WTC11 (cell line): Measurements from ENCODE around the gene PACS1. TPM values are rescaled to one million over a fixed set of nuclear protein-coding genes. Genes with fewer than 3 reads are reported as not detected.

Experiments
- ATAC-seq: fragments of 200-7000 bp; cut with Tn5 transposase; 2 replicates; pipeline ENCODE4 v1.10.0; 2021; ENCODE audit warnings: mild to moderate bottlenecking, moderate library complexity
- CTCF ChIA-PET: fragments of 300-600 bp; sonication (Branson Sonifier 250); formaldehyde crosslinking; loops from one replicate; lab custom pipeline; 2021; ENCODE audit warnings: antibody characterized with exemption; lab: Charles Lee
- POLR2A ChIA-PET: fragments of 350-600 bp; sonication (Branson Sonifier 250); formaldehyde crosslinking; loops from one replicate; lab custom pipeline; 2021; ENCODE audit warnings: antibody characterized with exemption; lab: Charles Lee
- DNase-seq: peaks from one replicate; pipeline ENCODE4 v3.0.0; 2021; ENCODE audit warnings: low spot score
- H3K27ac Mint-ChIP-seq: 2 replicates; pipeline ENCODE4 v1.8.0; 2021; ENCODE audit warnings: mixed read lengths
- H3K27me3 Mint-ChIP-seq: 2 replicates; pipeline ENCODE4 v1.8.0; 2021; ENCODE audit warnings: low read depth, mild to moderate bottlenecking, moderate library complexity, mixed read lengths
- H3K36me3 Mint-ChIP-seq: 2 replicates; pipeline ENCODE4 v1.8.0; 2021; ENCODE audit warnings: mixed read lengths
- H3K4me1 Mint-ChIP-seq: 2 replicates; pipeline ENCODE4 v1.8.0; 2022; ENCODE audit warnings: mixed read lengths
- H3K4me3 Mint-ChIP-seq: 2 replicates; pipeline ENCODE4 v1.8.0; 2021; ENCODE audit warnings: mild to moderate bottlenecking, moderate library complexity, mixed read lengths
- H3K9me3 Mint-ChIP-seq: 2 replicates; pipeline ENCODE4 v1.8.0; 2021; ENCODE audit warnings: mixed read lengths
- FOXJ3 ChIP-seq: sonication (generic); formaldehyde crosslinking; IDR thresholded peaks from 2 replicates; pipeline ENCODE4 v1.9.0; 2021; ENCODE audit warnings: missing genetic modification reagents, mild to moderate bottlenecking, borderline replicate concordance
- GABPB1 ChIP-seq: sonication (generic); formaldehyde crosslinking; IDR thresholded peaks from 2 replicates; pipeline ENCODE4 v1.8.1; 2023; ENCODE audit warnings: mild to moderate bottlenecking, missing genetic modification reagents
- IRF1 ChIP-seq: sonication (generic); formaldehyde crosslinking; IDR thresholded peaks from 2 replicates; pipeline ENCODE4 v1.8.0; 2023; ENCODE audit warnings: missing genetic modification reagents
- JUN ChIP-seq: sonication (generic); formaldehyde crosslinking; IDR thresholded peaks from 2 replicates; pipeline ENCODE4 v1.8.0; 2023; ENCODE audit warnings: mild to moderate bottlenecking, missing genetic modification reagents
- NFATC4 ChIP-seq: fragments of 250-450 bp; sonication (Bioruptor Pico); IDR thresholded peaks from 2 replicates; pipeline ENCODE4 v1.9.0; 2021; ENCODE audit warnings: mild to moderate bottlenecking
- NR3C1 ChIP-seq: sonication (generic); formaldehyde crosslinking; conservative IDR thresholded peaks from 2 replicates; pipeline ENCODE4 v1.8.1; 2023; ENCODE audit warnings: low read depth, mild to moderate bottlenecking, missing genetic modification reagents
- OVOL2 ChIP-seq: fragments of 250-450 bp; sonication (Bioruptor Pico); IDR thresholded peaks from 2 replicates; pipeline ENCODE4 v1.9.0; 2021; ENCODE audit warnings: mild to moderate bottlenecking, borderline replicate concordance
- PRRX2 ChIP-seq: fragments of 250-450 bp; sonication (Bioruptor Pico); IDR thresholded peaks from 2 replicates; pipeline ENCODE4 v1.8.0; 2021; ENCODE audit warnings: mild to moderate bottlenecking
- TCF7 ChIP-seq: sonication (generic); formaldehyde crosslinking; IDR thresholded peaks from 2 replicates; pipeline ENCODE4 v1.8.0; 2022; ENCODE audit warnings: mild to moderate bottlenecking, low read depth, missing genetic modification reagents, moderate library complexity
- ZNF425 ChIP-seq: fragments of 250-450 bp; sonication (Bioruptor Pico); conservative IDR thresholded peaks from 2 replicates; pipeline ENCODE4 v1.9.0; 2021; ENCODE audit warnings: mild to moderate bottlenecking
- total RNA-seq: library from RNA; stranded (reverse); gene quantifications from 3 replicates; pipeline ENCODE4 v1.2.3, GENCODE V29; 2021
- TF ChIP-seq, protein P1 (sequence below): sonication (generic); formaldehyde crosslinking; IDR thresholded peaks from 2 replicates; pipeline ENCODE4 v1.8.0; 2023; ENCODE audit warnings: mild to moderate bottlenecking, missing genetic modification reagents
- TF ChIP-seq, protein P2 (sequence below): sonication (generic); formaldehyde crosslinking; IDR thresholded peaks from 2 replicates; pipeline ENCODE4 v1.8.1; 2023; ENCODE audit warnings: mild to moderate bottlenecking, missing genetic modification reagents
- TF ChIP-seq, protein P3 (sequence below): sonication (generic); formaldehyde crosslinking; IDR thresholded peaks from 2 replicates; pipeline ENCODE4 v1.8.0; 2023; ENCODE audit warnings: missing genetic modification reagents, mild to moderate bottlenecking, borderline replicate concordance
- TF ChIP-seq, protein P4 (sequence below): fragments of 250-450 bp; sonication (Bioruptor Pico); IDR thresholded peaks from 2 replicates; pipeline ENCODE4 v1.9.0; 2021; ENCODE audit warnings: mild to moderate bottlenecking

Gene PACS1
- total RNA-seq, 1 experiment from 2014 or later = 34.8 TPM

GRCh38 chr11:66119348-66120133 lies 49.5 kb downstream of the PACS1 start:
- no peaks in the 10 kb centered on the region for H3K27me3 Mint-ChIP-seq
- DNase-seq = no peak
- ChIA-PET POLR2A (no interaction called here), CTCF (interaction anchor here (0.6 to 1.6 kb wide), 4 partner anchors 14 to 340 kb away, joined by 3 to 9 read pairs (median 5); no protein-coding TSS in a partner anchor)
- no peaks in the 10 kb centered on the region for H3K36me3 Mint-ChIP-seq
- H3K27ac Mint-ChIP-seq = no peak overlapping the region
- ATAC-seq = peak; percentile 85
- H3K4me3 Mint-ChIP-seq = no peak overlapping the region
- H3K9me3 Mint-ChIP-seq = no peaks in the 10 kb centered on the region
- peaks cover 26% of the 10 kb centered on the region for H3K4me1 Mint-ChIP-seq
- TF ChIP-seq, protein P1, sequence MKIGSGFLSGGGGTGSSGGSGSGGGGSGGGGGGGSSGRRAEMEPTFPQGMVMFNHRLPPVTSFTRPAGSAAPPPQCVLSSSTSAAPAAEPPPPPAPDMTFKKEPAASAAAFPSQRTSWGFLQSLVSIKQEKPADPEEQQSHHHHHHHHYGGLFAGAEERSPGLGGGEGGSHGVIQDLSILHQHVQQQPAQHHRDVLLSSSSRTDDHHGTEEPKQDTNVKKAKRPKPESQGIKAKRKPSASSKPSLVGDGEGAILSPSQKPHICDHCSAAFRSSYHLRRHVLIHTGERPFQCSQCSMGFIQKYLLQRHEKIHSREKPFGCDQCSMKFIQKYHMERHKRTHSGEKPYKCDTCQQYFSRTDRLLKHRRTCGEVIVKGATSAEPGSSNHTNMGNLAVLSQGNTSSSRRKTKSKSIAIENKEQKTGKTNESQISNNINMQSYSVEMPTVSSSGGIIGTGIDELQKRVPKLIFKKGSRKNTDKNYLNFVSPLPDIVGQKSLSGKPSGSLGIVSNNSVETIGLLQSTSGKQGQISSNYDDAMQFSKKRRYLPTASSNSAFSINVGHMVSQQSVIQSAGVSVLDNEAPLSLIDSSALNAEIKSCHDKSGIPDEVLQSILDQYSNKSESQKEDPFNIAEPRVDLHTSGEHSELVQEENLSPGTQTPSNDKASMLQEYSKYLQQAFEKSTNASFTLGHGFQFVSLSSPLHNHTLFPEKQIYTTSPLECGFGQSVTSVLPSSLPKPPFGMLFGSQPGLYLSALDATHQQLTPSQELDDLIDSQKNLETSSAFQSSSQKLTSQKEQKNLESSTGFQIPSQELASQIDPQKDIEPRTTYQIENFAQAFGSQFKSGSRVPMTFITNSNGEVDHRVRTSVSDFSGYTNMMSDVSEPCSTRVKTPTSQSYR (CRISPR knock-in tag) = no peak
- TF ChIP-seq, protein P2, sequence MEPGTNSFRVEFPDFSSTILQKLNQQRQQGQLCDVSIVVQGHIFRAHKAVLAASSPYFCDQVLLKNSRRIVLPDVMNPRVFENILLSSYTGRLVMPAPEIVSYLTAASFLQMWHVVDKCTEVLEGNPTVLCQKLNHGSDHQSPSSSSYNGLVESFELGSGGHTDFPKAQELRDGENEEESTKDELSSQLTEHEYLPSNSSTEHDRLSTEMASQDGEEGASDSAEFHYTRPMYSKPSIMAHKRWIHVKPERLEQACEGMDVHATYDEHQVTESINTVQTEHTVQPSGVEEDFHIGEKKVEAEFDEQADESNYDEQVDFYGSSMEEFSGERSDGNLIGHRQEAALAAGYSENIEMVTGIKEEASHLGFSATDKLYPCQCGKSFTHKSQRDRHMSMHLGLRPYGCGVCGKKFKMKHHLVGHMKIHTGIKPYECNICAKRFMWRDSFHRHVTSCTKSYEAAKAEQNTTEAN (CRISPR knock-in tag) = no peak
- TF ChIP-seq OVOL2 (CRISPR knock-in tag) (no peak), TCF7 (CRISPR knock-in tag) (no peak), JUN (no peak), PRRX2 (CRISPR knock-in tag) (no peak), GABPB1 (CRISPR knock-in tag) (peak; percentile 75; the same call in 1 of the 2 replicates)
- TF ChIP-seq, all 79 proteins: peak for 1

- H3K4me1 Mint-ChIP-seq = peaks cover 22% of the 10 kb centered on the region
- TF ChIP-seq NFATC4 (CRISPR knock-in tag) = no peak
- TF ChIP-seq ZNF425 (CRISPR knock-in tag) = no peak
- TF ChIP-seq, protein P3, sequence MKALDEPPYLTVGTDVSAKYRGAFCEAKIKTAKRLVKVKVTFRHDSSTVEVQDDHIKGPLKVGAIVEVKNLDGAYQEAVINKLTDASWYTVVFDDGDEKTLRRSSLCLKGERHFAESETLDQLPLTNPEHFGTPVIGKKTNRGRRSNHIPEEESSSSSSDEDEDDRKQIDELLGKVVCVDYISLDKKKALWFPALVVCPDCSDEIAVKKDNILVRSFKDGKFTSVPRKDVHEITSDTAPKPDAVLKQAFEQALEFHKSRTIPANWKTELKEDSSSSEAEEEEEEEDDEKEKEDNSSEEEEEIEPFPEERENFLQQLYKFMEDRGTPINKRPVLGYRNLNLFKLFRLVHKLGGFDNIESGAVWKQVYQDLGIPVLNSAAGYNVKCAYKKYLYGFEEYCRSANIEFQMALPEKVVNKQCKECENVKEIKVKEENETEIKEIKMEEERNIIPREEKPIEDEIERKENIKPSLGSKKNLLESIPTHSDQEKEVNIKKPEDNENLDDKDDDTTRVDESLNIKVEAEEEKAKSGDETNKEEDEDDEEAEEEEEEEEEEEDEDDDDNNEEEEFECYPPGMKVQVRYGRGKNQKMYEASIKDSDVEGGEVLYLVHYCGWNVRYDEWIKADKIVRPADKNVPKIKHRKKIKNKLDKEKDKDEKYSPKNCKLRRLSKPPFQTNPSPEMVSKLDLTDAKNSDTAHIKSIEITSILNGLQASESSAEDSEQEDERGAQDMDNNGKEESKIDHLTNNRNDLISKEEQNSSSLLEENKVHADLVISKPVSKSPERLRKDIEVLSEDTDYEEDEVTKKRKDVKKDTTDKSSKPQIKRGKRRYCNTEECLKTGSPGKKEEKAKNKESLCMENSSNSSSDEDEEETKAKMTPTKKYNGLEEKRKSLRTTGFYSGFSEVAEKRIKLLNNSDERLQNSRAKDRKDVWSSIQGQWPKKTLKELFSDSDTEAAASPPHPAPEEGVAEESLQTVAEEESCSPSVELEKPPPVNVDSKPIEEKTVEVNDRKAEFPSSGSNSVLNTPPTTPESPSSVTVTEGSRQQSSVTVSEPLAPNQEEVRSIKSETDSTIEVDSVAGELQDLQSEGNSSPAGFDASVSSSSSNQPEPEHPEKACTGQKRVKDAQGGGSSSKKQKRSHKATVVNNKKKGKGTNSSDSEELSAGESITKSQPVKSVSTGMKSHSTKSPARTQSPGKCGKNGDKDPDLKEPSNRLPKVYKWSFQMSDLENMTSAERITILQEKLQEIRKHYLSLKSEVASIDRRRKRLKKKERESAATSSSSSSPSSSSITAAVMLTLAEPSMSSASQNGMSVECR (CRISPR knock-in tag) = no peak
- no peak for TF ChIP-seq IRF1 (CRISPR knock-in tag)
- no peak for TF ChIP-seq NR3C1 (CRISPR knock-in tag)
- TF ChIP-seq FOXJ3 (CRISPR knock-in tag) = no peak
- TF ChIP-seq, protein P4, sequence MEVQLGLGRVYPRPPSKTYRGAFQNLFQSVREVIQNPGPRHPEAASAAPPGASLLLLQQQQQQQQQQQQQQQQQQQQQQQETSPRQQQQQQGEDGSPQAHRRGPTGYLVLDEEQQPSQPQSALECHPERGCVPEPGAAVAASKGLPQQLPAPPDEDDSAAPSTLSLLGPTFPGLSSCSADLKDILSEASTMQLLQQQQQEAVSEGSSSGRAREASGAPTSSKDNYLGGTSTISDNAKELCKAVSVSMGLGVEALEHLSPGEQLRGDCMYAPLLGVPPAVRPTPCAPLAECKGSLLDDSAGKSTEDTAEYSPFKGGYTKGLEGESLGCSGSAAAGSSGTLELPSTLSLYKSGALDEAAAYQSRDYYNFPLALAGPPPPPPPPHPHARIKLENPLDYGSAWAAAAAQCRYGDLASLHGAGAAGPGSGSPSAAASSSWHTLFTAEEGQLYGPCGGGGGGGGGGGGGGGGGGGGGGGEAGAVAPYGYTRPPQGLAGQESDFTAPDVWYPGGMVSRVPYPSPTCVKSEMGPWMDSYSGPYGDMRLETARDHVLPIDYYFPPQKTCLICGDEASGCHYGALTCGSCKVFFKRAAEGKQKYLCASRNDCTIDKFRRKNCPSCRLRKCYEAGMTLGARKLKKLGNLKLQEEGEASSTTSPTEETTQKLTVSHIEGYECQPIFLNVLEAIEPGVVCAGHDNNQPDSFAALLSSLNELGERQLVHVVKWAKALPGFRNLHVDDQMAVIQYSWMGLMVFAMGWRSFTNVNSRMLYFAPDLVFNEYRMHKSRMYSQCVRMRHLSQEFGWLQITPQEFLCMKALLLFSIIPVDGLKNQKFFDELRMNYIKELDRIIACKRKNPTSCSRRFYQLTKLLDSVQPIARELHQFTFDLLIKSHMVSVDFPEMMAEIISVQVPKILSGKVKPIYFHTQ = no peak
- TF ChIP-seq GABPB1 (CRISPR knock-in tag) = no peak
- TF ChIP-seq, all 79 proteins: peak for 0
- no peaks in the 10 kb centered on the region for H3K36me3 Mint-ChIP-seq
- no peak overlapping the region for H3K27ac Mint-ChIP-seq
- no peak for ATAC-seq
- no peak for DNase-seq
- ChIA-PET CTCF (interaction anchor here (1.3 kb wide), 1 partner anchor 44 kb away, joined by 3 read pairs; no protein-coding TSS in a partner anchor), POLR2A (no interaction called here)
- no peaks in the 10 kb centered on the region for H3K9me3 Mint-ChIP-seq
- H3K27me3 Mint-ChIP-seq = no peaks in the 10 kb centered on the region
- H3K4me3 Mint-ChIP-seq = no peak overlapping the region
Observed at GRCh38 chr11:66121466-66121865, 51.4 kb downstream of the PACS1 start.
